ENCODE results near the gene MED31.
A peak's percentile ranks its signal among the peaks of the same experiment; 100 is the strongest.
"Not testable (repeated sequence)": the region's sequence is repeated elsewhere in the genome, so short reads cannot be mapped to it uniquely, and the experiment has no call there.

MED31 gene

GRCh38 chr17:6677158-6677831 is 25.9 kb upstream of the MED31 start:
- DNase-seq (ENCODE audit: low read depth): no peak

DNA sequence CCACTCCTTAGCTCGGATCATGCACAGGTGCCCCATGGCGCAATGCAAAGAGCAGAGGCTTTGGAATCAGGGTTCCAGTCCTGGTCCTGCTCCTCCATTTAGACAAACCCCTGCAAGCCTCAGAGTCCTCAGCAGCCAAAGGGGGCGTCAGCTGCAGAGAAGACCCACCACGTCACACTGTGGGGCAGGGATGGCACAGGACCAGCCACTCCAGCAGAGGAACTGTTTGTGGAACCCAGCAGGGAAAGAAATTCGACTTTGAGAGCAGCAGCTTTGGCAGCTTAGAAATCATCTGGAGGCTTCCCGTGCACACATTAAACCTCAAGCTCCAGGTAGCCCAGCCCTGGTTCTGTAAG is 25.4 kb upstream of the MED31 start:
- no peak for DNase-seq (ENCODE audit: low read depth)

DNA sequence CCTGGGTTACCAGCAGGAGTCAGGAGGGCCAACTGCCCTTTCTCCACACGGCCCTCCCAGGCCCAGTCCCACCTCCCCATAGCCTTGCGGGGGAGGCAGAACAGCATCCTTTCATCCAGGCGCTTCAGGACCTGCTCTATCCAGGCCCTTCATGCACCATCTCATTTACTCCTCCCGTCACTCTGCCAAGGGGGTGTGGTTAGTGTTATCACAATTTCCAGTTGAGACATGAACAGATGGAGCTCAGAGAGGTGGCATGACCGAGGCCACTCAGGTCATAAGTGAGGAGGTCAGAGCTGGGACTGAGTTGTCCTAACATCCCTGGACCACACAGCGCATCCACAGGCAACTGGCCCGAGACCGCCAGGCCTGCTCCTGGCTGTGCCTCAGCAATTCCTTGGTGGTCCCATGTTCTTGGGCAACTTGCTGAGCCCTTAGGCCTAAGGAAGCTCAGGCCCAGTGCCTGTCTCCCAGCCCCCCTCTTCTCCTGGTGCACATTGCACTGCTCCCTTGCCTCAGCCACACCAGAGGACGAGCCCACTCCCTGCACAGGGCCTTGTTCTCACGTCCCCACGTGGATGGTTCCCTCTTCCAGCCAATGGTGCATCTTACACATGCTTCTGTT is 23.9 kb upstream of the MED31 start:
- DNase-seq (ENCODE audit: low read depth): no peak

DNA sequence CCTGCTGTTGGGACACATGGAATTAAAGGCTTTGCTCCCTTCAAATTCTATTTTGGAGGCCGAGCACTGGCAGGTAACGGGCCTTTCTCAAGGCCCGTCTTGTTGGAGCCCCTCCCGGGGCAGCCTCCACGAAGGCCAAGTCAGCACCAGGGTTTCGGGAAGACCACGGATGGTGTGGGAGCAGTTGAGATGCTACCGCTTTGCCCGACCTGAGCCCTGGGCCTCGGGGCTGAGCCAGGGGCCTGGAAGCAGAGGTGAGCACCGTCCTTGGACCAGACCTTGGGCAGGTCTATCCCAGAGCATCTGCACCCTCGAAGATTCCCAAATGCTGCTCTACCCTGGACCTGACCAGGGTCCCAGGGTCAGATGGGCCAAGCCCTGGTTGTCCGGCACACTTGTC is 23.2 kb upstream of the MED31 start:
- DNase-seq (ENCODE audit: low read depth): no peak

DNA sequence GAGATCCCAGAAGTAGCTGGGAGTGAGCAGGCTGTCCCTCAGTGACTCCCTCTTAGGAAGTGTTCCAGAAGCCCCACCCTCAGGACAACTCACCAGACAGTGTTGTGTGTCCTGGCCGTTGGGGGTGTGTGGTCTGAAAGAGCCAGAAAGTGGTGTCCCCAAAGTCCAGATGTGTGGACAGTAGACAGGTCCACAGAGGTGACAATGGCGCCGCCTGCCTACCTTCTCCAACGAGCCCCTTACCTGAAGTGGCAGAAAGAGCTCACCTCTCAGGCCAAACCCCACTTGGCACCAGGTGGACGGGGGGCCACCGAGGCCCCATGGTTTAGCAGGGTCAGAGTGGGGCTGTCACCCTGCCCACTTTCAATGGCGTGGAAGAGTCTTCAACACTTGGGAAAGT is 20.0 kb upstream of the MED31 start:
- no peak for DNase-seq (ENCODE audit: low read depth)

DNA sequence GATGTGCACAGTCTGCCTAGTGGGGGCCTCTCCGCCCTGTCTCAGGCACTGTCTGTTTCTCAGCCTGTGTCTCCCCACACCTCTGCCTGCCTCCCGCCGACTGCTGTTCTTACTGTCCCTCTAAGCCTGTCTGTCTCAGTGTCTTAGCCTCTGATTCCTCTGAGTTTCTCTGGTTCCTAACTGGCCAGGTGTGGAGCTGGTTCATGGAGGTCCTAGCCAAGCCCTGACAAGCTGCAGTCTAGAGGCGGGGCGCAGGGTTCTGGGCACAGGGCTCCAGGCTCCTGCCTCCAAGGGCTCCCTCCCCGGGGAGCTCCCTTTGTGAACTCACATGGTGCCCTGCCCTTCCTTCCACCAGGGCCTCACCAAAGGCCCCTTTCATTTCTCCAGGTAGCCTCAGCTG is 19.6 kb upstream of the MED31 start:
- DNase-seq (ENCODE audit: low read depth): no peak

- DNase-seq (ENCODE audit: low read depth): no peak
Measured at GRCh38 chr17:6670571-6670970, 19.2 kb upstream of the MED31 start.

- DNase-seq (ENCODE audit: low read depth): no peak
Measured at GRCh38 chr17:6669479-6670212, 18.2 kb upstream of the MED31 start.

DNA sequence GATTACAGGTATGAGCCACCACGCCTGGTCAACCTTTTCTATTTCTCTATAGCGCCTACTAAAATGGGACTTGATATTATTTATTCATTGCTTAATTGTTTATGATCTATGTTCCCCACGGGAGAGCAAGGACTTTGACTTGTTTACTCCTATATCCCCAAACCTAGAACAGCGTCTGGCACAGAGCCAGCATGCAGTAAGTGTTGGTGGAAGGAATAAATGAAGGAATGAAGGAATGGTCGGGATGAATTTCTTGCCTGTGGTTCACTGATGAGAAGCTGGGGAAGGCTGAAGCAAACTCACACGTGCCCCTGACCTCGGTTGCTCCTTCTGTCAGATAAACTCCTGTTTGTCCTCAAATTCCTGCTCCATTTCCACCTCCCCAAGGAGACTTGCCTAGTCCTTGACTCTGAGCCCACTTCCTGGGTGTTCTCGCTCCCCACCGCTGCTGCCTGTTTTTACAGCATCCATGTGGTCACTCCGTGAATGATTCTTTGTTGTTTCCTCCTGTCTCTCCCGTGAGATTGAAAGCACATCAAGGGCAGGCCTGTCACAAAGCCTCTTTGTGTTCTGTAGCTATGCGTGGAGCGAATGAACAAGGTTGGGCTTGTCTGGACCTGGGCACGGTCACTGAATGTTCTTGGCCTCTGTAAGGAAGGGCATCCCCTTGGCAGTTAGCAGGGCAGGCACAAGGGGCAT is 17.5 kb upstream of the MED31 start:
- DNase-seq (ENCODE audit: low read depth): no peak

DNA sequence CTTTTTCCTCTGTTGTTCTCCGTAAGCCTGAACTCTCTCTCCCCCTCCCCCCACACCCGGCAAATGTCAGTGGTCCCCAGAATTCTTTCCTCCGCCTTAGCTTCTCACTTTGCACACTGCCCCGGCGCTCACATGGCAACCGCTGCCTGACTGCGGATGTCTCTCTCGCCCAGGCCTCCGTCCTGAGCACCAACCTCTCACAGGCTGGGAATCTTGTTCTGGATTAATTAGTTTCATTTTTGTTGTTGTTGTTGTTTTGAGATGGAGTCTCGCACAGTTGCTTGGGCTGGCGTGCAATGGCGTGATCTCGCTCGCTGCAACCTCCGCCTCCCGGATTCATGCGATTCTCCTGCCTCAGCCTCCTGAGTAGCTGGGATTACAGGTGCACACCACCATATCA is 16.8 kb upstream of the MED31 start:
- DNase-seq (ENCODE audit: low read depth): no peak

DNA sequence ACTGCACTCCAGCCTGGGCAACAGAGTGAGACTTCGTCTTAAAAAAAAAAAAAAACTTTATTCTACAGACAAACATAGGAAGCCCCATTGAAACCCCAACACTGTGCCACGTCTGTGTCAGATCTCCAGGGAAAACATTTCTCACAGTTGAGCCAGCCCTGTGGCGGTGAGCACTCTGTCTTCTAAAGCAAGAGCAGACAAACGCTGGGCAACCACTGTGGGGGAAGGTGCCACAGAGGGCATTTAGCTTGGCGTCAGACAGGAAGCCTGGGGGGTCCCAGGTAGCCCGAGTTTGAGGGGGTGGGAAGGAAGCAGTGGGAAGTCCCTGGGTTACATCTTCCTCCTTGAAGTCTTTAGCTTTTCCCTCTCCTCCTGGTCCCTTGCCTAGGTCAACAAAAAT is 16.1 kb upstream of the MED31 start:
- no peak for DNase-seq (ENCODE audit: low read depth)

- DNase-seq (ENCODE audit: low read depth): no peak
Measured at GRCh38 chr17:6666557-6666956, 15.2 kb upstream of the MED31 start.

DNA sequence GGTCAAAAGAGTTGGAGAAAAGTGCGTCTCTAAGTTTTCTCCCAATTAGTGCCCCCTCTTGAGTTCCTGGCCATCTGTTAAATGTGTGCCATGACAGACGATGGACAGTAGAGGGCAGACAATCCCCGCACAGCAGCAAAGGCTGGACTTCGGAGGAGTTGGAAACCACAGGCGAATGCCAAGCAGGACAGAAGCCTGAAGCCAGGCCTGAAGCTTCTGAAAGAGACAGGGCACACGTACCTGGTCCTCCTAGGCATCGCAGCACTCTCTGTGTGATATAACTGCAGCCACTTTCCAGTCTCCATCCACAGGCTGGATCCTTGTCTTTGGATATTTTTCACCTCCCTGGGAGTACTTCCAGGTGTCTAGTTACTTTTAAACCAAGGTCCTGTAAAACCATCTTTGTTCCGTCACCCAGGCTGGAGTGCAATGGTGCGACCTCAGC is 14.7 kb upstream of the MED31 start:
- no peak for DNase-seq (ENCODE audit: low read depth)

DNA sequence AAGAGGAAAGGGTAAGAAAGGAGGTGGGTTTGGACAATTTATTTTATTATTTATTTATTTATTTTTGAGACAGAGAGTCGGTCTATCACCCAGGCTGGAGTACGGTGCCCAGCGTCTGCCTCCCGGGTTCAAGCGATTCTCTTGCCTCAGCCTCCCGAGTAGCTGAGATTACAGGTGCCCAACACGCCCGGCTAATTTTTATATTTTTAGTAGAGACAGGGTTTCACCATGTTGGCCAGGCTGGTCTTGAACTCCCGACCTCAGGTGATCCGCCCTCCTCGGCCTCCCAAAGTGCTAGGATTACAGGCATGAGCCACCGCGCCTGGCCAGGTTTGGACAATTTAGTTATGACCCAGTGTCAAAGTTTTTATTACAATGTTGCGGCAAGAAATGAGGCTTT is 11.8 kb upstream of the MED31 start:
- not testable (repeated sequence) for DNase-seq (ENCODE audit: low read depth)

GRCh38 chr17:6661464-6661848 is 10.1 kb upstream of the MED31 start:
- DNase-seq (ENCODE audit: low read depth): no peak

DNA sequence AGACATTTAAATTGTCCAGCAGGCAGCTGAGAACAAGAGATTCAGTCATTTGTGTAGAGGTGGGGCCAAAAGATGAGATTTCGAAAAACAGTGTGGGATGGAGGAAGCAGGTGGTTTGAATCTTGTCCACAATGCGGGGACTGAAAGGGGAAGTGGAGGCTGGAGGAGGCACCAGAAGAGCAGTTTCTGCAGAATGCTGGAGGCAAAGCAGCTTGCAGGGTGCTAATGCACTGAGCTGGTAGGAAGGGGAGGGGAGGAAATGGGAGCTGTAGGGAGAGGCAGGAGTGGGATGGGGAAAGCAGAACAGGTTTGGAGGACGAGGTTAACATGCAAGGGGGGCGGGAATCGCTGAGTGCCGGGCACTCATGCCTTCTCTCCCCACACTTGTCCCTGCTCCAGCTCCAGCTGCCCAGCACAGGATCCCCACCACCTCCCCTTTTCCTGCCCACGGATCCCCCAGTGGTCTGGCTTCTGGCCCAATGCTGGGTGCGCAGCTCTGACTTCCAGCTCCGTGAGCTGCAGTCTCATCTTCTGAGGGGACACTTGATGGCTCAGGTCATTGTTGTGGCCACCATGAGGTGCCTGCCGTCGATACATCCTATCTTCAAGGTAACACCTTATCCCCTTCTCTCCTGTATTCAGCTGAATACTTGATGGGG is 9.5 kb upstream of the MED31 start:
- DNase-seq (ENCODE audit: low read depth): no peak

GRCh38 chr17:6660101-6660500 is 8.7 kb upstream of the MED31 start:
- DNase-seq (ENCODE audit: low read depth): no peak

GRCh38 chr17:6658411-6658810 is 7.0 kb upstream of the MED31 start:
- not testable (repeated sequence) for DNase-seq (ENCODE audit: low read depth)

- DNase-seq (ENCODE audit: low read depth): no peak
Measured at GRCh38 chr17:6657633-6658287, 6.4 kb upstream of the MED31 start.

DNA sequence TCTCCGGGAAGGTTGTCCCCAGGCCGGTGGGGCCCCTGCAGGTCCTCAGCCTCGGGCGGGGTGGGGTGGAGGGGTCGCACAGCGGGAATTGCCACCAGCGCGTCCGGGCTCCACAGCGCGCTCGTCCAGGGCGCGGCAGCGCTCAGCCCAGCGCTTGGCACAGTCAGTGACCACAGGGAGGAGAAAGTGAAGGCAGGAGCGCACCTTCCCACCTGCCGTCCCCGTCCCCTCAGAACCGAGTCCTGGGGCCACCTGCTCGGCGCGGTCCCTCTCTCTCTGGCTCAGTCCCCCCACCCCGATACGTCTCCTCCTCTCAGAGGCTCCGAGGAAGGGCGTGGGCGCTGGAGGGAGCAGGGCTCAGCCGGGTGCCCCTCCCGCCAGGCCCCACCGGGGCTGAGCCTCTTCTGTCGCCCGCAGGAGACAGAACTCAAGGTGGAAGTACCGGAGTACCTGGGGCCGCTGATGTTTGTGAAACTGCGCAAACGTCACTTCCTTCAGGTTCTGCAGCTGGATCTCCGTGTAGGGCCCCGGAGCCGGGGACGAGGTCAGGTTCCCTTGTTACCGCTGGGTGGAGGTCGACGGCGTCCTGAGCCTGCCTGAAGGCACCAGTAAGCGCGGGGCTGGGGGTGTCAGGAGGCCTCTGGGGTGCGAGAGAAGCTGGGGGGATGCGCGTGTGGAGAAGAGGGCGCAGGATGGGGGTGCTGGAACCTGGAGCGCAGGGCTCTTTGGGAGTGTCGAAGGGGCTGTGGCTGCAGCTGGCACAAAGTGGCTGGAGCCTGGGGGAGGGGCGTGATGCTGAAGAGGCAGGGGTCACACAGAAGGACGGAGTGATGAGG is 5.6 kb upstream of the MED31 start:
- peak; percentile 38 for DNase-seq (ENCODE audit: low read depth)
